Fibroblast of lung (primary cell): ENCODE results near the gene NEURL1B.

Experiments used
- CTCF ChIP-seq, 2 donors: IDR thresholded peaks in 1 of 2; conservative IDR thresholded peaks in 1 of 2; 1 replicate in 1 of 2; 2 replicates in 1 of 2; pipeline ENCODE4 v1.5.1; 2011 to 2012; ENCODE audit warnings: low read length in 2 of 2, control low read depth in 1 of 2, inconsistent platforms in 1 of 2, low read depth in 1 of 2, mild to moderate bottlenecking in 1 of 2
- EZH2 ChIP-seq: IDR thresholded peaks from 2 replicates; pipeline ENCODE4 v1.5.1; 2012; ENCODE audit warnings: low read length, control low read depth, mild to moderate bottlenecking; ENCODE audit errors: missing control alignments

GRCh38 chr5:172661526-172661925 is 20.5 kb downstream of the NEURL1B start:
- TF ChIP-seq CTCF (conservative IDR thresholded peaks at IDR 0.05 in 1 of 2, IDR thresholded peaks at IDR 0.05 in 1 of 2; ENCODE audit: low read depth in 1 of 2, low read length in 2 of 2): no peak
- no peak for TF ChIP-seq EZH2
